Superior temporal gyrus (tissue), 1 donor: Measurements from ENCODE around the gene GARIN5A.

Experiments used
- DNase-seq: peaks from one replicate; pipeline ENCODE4 v3.0.0-alpha.2; 2016; ENCODE audit errors: extremely low spot score

Gene GARIN5A

DNA sequence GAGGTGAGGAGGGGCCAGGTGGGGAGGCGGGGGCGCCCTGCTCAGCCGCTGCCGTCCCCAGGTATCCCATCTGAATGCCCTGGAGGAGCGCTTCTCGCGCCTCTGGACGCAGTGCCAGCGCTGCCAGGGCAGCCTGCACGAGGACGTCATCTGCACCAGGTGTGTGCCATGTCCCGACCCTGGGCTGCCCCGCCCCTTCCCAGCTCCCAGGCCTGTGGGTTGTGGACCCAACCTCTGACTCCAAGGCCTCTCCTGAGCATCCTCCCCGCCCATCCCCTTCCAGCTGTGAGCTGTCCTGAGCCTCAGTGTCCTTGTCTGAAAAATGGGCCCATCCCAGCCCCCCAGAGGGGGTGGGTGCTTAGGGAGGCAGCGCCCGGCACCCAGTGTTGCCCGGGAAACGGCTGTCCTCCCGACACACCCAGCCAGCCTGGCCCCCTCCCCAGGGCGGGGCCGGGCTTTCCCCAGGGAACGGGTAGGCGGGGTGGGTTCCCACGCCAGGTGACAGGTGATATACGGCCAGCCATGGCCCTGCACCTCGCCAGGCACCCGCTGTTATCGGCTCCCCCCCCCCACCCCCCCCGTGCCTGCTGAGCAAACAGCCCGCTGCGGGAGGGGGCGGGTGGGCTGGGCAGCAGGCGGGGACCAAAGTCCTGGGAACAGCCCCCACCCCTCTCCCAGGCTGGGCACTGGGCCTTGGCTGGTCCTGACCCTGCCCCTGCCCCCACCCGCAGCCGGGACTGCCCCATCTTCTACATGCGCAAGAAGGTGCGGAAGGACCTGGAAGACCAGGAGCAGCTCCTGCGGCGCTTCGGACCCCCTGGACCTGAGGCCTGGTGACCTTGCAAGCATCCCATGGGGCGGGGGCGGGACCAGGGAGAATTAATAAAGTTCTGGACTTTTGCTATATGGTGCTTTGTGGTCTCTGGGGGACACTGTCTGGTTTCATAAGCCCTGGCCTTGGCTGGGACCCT, 59.3 kb downstream of the GARIN5A start:
- no peak for DNase-seq
